GM19438 (cell line): Measurements from ENCODE around the gene KRT76.

Source experiments
- ATAC-seq: cut with Tn5 transposase; IDR thresholded peaks from one replicate; pipeline ENCODE4 v1.9.1; 2021; ENCODE audit warnings: low read depth; ENCODE audit not compliant: unreplicated experiment

The KRT76 gene

DNA sequence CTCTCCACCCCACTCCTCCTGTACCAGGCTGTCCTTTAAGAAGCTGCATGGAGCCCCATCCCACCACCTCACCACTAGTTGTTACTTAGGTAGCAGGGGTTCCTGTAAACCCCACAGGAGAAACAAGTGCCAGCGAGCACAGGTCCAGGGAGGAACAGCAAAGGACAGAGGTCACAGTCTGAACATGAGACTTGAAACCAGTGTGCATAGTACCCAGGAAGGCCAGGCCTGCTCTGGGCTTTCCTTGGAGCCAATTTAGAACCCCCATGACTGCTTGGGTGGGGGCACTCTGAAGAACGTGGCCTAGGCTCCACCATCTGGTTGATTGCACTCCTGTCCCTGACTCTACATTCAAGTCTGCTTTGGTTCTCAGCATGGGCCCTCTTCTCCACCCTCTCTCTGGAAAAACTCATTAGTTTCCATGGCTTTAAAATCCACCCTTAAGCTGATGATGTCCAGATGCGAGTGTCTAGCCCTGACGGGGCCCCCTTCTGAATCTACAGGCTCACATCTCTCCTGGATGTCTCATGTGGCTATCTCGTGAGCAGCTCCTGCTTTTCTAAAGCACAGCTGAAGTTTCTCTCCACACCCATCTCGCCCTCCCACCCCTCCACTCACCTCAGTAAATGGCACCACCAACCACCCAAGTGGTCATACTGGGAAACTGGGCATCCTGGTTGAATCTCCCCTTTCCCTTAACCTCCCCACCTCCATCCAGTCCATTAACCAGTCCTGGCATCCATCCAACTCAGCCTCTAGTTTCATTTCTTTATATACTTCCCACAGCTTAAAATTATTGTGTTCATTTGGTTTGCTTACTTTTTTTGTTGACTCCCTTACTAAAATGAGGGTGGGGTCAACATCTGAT is 10.4 kb upstream of the KRT76 start:
- ATAC-seq: no peak

DNA sequence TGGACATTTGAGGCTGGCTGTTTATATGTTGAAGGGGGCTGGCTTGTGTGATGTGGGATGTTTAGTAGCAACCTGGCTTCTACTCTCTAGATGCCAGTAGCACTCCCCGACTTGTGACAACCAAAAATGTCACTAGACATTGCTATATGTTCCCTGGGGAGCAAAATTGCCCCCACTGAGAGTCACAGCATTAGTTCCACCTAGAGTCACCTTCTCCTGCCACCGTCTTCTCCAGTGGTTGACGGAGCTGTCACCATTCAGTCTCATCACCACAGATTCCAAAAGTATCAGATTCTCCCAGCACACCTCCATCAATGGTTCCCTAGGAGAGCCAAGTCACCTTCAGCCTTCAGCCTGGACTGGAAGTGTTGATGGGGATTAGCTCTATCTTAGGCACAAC is 7.8 kb upstream of the KRT76 start:
- no peak for ATAC-seq

DNA sequence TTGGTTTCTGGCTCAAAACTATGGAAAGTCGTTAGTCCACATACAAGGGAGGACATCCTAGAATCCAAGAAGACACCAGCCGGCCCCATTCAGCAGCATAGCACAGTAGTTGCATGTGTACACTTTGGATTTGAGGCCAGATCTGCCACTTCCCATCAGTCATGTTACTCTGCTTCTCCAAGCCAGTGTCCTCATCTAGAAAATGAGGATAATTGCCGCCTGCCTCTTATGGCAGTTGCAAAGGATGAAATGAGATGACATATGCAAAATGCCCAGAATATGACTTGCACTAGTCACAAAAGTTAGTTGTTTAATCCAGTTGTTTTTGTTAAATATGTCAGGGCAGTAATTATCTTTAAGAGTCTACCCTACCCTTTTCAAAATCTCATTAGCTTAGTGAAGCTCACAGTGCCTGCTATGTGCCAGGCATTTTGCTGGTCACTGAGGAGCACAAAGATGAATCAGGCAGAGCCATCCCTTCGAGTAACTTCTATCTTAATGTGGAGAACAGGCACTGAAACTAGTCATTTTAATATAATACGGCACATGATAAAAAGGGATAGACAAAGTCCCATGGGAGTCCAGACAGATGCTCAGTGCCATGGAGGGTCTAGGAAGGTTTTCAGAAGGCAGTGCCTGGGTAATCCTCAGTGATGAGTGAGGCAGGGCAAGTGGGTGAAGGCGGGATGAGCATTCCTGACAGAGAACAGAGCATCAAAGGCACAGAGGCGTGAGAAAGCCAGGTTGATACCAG is 6.6 kb upstream of the KRT76 start:
- no peak for ATAC-seq

DNA sequence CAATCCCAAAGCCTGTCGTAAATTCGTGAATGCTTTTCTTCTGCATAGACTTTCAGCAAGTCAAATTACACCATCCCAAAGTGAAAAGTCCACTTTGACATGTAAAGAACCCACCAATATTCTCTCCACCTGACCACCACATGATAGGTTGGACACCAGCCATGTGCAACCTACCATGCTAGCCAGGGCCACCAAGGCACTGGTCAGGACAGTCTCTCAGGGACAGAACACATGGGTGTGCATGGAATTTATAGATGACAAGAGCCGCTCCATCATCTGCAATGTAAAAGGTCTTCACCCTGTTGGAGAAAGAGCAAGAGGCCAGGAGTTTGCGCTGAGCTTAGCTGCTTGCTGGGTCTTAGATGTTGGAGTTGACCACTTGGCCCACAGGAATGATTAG is 5.4 kb upstream of the KRT76 start:
- ATAC-seq: no peak

DNA sequence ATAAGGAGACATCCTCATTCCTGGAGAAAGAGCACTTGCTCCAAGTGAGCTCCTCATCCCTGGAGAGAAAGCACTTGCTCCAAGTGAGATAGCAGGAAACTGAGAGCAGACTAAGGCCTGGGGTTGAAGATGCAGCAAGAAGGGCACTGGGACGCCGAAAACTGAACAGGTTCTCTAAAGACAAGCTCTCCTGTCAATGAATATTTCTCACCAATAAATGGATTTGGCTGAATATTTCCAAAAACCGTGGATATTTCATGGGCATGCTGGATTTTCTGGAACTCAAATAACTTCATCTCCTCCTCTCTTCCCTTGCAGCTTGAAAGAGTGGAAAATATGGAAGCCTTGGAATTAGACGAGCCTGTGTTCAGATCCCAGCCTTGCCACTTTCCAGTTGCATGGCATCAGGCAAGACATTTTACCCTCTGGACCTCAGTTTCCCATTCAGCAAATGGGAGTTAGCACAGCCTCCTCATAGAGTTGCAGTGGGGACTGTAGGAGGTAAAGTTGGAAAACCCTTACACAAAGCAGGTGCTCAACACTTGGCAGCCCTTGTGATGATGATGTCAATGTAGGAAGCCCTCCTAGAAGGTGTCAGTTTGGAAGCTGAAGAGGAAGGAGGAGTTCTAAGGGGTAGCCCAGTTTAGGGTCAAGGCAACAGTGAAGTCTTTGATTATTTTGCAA is 4.4 kb upstream of the KRT76 start:
- no peak for ATAC-seq

DNA sequence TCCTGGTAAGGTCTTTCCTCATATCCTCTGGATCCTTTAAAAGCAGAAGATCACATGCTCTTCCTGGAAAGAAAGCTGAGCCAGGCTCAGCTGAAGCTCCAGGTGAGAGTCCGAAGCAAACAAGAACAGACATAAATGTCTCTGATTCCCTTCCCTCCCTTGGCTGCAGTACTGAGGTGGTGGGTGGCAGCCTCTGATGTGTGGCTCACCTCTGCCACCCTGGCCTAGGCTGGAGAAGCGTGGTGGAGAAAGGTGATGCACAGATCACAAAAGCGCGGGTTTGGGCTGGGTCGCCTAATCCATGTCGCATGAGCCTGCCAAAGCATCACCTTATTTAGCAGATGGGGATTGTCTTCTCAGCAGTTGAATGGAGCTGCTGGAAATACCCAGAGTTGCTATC is 2.8 kb upstream of the KRT76 start:
- ATAC-seq: no peak

DNA sequence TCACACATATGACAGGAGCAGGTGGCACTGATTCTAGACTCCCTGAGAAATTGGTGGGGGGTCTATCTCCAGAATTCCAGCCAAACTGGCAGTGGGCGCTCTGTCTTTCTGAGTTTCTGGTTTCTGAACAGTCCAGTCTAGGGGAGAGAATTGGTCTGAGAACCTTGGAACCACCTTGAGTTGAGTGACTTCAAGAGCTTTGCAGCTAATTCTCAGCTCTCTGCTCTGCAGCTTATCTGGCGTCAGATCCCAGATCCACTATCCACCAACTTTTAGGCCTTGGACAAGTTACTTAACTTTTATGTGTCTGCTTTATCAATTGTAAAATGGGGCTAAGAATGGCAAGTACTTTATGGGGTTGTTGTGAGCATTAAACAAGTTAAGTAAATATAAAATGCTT is 1.7 kb upstream of the KRT76 start:
- ATAC-seq: no peak

DNA sequence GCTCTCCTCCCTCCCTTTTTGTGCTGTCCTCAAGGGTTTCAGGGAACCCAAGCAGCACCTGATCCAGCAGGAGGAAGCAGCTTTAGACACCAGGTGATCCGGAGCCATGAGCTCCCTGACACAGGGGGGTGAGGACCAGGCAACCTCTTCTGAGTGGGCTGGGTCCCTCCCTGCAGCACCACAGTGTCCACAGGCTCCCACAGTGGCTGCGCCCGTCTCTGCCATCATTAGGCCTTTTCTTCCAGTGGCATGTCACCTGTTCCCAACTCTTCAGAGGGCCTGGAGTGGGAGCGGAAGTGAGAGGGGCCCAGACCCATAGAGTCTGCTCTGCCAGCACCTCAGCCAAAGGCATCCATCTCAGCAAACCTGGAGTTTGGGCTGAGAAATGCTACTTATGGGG is 421 bp upstream of the KRT76 start:
- no peak for ATAC-seq

DNA sequence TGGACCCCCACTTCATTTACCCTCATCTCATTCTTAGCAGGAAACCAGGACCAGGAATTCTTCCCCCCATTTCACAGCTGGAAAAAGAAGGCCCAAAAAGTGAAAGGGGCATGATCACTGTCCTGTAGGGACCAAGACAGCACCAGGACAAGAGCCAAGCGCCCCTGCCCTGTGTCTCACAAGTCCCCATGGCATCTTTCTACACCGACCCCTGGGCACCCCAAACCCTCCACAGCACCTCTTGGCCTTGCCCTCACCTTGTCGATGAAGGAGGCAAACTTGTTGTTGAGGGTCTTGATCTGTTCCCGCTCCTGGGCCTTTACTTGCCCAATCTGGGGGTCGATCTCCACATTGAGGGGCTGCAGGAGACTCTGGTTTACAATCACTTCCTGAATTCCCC is 710 bp downstream of the KRT76 start:
- ATAC-seq: no peak

DNA sequence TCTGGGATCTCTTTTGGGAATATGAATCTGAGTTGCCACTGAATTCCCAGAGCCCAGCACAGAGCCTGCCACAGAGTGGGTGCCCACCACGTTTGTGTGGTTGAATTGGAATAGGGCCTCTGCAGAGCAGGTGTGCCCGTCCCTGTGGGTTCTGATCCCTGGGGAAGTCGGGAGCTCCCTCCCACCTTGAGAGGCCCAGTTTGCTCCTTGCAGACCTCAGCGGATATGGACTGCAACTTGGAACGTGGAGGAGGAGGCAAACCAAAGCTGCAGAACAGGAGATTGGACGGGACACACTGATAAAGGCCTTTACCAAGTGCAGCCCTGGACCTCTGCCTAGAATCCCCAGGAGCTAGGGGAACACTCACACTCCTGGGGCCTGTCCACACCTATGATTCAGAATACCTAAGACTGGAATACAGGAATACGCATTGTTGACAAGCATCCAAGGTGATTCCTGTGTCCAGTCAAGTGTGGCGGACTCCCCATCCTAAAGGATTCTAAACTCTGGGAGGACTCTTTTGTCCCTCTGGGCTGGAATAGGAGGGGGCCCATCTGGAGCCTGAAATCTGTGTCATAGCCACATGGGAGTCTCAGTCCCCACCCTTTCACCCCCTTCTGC is 2.4 kb downstream of the KRT76 start:
- no peak for ATAC-seq

DNA sequence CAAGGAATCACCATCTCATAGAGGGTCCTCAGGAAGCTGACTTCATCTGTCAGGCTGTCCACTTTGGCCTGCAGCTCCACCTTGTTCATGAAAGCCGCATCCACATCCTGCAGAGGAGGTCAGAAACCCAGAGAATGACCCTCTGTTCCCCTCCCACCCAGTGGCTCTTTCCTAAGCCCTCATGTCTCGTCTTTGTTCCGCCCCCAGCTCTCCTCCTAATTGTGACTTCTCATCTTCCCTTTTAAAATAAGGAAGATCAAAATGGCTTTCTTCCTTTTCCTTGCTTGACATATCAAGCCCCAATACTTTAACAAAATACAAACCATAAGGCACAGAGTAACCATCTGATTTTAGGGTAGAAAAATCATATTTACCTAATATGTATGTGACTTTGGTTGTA is 4.4 kb downstream of the KRT76 start:
- no peak for ATAC-seq

DNA sequence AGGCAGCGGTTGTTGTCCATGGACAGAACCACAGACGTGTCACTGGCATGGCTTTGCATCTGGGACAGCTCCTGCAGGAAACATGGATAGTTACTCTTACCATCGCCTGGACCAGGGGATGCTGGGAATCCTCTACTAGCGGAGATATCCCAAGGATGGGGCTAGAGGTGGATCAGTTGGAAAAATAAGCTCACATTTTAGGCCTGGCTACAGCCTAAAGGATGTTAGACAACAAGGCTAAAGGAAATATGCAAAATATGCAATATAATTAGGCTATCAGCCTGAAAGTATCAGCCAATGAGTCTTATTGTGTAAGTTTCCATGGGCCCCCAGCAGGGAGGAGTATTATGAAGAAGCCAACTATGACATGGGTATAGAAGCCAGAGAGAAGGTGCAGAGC is 5.0 kb downstream of the KRT76 start:
- ATAC-seq: no peak

DNA sequence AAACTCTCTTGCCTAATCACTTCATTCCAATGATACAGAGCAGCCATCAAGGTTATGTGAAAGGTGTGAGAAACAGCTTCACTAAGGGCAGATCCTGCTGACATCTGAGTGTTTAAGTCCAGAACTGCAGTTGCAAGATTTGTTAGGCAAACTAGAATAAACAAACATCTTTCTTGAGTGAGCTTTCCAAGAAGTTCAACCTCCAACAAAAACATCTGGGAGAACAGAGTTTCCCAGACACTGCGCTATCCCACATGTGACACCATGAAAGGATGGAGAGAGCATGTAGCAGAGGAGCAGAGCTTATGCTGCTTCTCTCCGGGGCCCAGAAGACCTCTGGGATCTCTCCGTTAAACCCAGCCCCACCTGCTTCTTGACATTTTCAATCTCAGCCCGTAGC is 5.6 kb downstream of the KRT76 start:
- ATAC-seq: no peak

DNA sequence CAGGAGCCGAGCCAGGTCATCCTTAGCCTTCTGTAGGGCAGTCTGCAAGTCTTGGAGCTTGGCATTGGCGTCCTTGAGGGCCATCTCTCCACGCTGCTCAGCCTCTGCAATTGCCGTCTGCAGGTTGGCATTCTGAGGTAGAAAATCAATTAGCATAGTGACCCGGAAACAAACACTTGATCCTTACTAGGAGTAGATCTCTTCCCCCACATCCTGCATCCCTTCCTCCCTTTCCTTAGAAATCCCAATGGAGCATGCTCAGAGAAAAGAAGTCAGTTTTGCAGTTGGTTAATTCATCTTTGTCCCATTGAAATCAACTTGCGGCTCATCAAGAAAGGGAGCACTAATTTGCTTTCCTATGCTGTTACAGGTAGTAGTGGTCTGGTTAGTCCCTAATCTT is 6.1 kb downstream of the KRT76 start:
- no peak for ATAC-seq

DNA sequence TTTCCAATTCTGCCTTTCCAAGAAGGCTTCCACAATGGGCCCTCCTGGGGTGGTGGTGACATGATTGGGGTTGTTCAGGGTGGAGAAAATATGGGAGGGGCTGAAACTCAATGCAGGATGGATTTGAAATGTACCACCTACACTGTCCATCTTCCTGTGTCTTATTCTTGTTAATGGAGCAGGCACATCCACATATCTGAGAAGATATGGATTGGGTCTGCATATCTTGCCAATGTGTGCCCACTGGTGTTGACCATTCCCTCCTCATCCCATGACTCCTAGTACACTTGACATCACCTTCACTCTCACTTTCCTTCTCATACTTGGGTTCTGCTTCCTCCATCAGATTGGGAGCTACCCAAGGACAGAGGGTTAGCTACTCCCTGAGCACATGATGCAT is 7.2 kb downstream of the KRT76 start:
- ATAC-seq: no peak

DNA sequence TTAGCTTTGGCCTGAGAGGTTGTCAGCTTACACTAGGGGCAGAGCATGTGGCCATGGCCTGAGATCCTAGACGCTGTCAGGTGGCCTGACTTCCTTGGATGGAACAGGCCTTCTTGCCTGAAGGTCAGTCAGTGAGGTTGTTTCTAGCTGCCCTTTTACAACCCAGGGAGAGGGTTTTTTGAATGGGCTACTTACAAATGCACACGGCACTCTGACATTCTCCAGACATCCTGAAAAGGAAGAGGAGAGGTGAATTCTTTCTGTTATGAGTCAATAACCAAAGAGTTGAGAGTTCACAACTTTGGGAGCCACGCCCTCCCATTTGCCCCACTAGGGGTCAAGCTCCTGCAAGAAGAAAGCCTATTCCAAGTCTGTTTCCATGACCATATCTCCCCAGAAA is 7.8 kb downstream of the KRT76 start:
- ATAC-seq: no peak

DNA sequence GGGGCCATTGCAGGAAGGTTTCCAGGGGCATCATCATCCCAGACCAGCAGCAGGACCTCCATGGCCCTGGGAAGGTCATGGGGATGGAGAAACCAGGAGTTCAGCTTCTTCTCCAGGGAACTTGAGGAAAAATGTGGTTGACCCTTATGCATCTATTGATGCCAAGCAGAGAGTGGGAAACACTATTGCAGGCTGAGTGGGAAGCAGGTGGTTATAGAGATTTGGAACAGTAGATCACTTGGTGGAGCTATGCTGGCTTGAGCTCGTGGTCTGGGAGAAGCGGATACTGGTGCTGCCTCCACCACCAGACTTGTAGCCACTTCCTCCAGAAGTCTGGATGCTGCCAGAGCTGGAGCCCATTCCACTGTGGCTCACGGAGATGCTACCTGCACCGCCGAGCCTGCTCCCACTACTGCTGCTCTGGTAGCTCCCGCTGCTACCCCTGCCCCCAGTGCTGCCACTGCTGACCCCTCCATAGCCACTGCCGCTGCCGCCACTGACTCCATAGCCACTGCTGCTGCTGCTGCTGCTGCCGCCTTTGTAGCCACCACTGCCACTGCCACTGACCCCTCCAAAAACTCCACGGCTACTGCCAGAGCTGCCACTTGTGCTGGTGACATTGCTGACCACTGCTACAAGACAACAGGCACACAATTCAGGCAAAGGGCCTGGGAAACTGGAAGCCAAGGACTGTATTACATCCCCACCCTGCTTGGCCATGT is 8.5 kb downstream of the KRT76 start:
- no peak for ATAC-seq

DNA sequence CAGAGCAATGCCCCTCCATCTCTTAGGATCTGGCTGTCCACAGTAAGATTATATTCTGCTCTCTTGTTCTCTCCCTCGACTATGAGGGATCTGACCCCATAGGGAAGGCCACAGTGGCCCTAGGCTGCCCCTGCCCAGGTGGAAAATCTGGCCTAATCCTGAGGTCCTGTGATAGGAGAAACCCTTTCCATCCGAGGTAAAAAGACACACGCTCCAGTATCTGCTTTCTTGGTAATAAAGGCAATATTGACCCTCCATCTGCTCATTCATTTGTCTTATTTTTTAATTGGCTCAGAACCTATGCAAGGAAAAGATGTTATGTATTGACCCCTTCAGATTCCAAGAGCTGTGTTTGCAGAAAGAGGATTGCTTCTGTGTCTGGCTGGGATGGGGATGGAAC is 9.7 kb downstream of the KRT76 start:
- ATAC-seq: no peak

DNA sequence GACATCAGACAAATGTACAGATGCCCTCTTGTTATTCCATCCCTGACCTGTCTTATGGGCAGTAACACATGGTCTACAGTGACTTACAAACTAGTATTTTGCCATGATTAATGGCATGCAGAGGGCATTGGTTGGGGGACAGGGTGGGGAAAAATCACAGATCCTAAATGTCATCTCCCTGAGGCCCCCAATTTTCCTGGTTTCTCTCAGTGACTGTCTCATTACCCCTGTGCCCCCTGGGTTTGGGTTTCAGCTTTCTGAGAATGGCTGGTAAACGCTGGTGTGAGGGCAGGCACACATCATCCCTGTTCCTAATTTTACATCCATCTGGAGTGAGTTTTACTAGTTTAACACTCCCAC is 10.1 kb downstream of the KRT76 start:
- no peak for ATAC-seq

DNA sequence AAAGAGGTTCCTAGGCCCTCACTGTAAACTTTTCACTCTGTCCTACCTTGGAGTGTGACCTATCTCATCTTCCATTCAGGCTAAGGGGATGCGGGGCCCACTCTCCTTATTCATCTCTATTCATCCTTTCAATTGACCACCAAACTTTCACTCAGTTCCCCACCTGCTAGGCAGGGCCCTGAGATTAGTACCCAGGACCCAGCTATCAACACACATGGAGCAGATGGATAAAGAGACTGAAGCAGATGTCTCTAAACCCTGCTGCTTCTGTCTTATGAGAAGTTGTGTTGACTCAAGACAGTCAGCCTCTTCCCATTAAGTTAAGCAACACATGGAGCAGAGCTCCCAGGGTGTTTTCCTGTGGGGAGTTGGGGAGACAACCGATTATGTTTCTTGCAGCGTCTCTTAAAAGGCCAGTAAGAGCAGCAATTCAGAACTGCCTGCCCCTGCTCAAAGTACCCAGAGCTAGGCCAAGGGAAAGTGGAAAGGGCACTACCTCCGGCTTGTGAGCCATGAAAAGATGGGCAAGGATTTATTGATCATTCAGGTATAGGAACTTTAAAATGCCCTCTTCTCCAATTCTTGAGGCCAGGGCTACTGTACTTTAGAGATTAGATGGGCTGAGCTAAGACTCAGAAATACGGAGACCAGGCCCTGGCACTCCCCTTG is 10.7 kb downstream of the KRT76 start:
- ATAC-seq: no peak
